ENCODE data around the gene SIK1.

DNA sequence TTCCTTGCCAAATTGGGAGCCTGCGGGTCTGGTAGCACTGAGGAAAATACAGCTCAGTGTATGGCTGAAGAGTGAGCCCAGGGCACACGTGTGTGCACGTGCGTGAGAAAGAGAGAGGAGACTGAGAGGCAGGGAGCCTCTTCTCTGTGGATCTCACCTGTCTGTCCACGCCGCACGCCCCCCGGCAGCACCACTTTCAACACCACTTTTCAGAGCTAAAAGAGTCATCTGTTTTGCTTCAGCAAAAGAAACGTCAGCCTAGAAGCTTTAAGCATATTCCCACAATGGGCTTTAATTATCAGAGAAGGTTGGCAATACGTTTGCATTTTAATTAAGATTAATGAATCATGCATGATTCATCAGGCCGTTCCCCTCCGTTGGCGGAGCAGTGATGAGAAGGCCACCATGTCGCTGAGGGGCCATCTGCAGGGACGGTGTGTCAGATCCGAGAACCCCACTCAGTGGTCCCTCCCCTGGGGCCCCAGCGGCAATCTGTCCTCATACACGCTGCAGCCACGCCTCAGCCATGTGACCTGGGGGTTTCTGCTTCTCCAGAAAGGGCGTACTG is 56.8 kb downstream of the SIK1 start:
- TF ChIP-seq, protein P1, sequence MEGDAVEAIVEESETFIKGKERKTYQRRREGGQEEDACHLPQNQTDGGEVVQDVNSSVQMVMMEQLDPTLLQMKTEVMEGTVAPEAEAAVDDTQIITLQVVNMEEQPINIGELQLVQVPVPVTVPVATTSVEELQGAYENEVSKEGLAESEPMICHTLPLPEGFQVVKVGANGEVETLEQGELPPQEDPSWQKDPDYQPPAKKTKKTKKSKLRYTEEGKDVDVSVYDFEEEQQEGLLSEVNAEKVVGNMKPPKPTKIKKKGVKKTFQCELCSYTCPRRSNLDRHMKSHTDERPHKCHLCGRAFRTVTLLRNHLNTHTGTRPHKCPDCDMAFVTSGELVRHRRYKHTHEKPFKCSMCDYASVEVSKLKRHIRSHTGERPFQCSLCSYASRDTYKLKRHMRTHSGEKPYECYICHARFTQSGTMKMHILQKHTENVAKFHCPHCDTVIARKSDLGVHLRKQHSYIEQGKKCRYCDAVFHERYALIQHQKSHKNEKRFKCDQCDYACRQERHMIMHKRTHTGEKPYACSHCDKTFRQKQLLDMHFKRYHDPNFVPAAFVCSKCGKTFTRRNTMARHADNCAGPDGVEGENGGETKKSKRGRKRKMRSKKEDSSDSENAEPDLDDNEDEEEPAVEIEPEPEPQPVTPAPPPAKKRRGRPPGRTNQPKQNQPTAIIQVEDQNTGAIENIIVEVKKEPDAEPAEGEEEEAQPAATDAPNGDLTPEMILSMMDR (IDR thresholded peaks at IDR 0.05): no peak
- no peak for TF ChIP-seq POLR2A (IDR thresholded peaks at IDR 0.05)
